GM23338 (cell line): Measurements from ENCODE around the gene TOLLIP.

Experiments
- CREB1 ChIP-seq: fragments of 250-450 bp; sonication (Bioruptor Pico); IDR thresholded peaks from 2 replicates; pipeline ENCODE4 v1.5.0; 2020; ENCODE audit warnings: low read depth, mild to moderate bottlenecking, moderate library complexity
- CTCF ChIP-seq, 2 experiments: fragments of 200-600 bp in 1 of 2; sonication (generic) in 1 of 2; conservative IDR thresholded peaks; 2 replicates each; pipeline versions ENCODE4 v1.5.1 to v1.6.1; 2016 to 2017; ENCODE audit warnings: antibody characterized with exemption in 2 of 2, low read depth in 2 of 2, mild to moderate bottlenecking in 2 of 2, moderate library complexity in 1 of 2
- JUNB ChIP-seq: IDR thresholded peaks from one replicate; pipeline ENCODE4 v1.6.1; 2016; ENCODE audit warnings: antibody characterized with exemption; ENCODE audit not compliant: unreplicated experiment
- REST ChIP-seq: IDR thresholded peaks from one replicate; pipeline ENCODE4 v1.6.1; 2018; ENCODE audit warnings: antibody characterized with exemption; ENCODE audit not compliant: unreplicated experiment
- STAT1 ChIP-seq: IDR thresholded peaks from one replicate; pipeline ENCODE4 v1.6.1; 2016; ENCODE audit warnings: antibody characterized with exemption; ENCODE audit not compliant: unreplicated experiment

GRCh38 chr11:1276866-1277615 is 32.4 kb downstream of the TOLLIP start:
- TF ChIP-seq REST, result no peak
- TF ChIP-seq CTCF (conservative IDR thresholded peaks at IDR 0.05; ENCODE audit: low read depth in 2 of 2), result no peak
- TF ChIP-seq JUNB, result no peak
- no peak for TF ChIP-seq STAT1
- no peak for TF ChIP-seq CREB1 (CRISPR knock-in tag)
